Testis (tissue), 3 donors: Measurements from ENCODE around the gene TTBK2. TPM values are rescaled to one million over a fixed set of nuclear protein-coding genes. Genes with fewer than 3 reads are reported as not detected.

Experiments
- DNase-seq: peaks from one replicate; pipeline ENCODE4 v3.0.0-alpha.2; 2019
- H3K27ac ChIP-seq, 2 donors: fragments of 200-600 bp; sonication (generic); one replicate each; pipeline ENCODE4 v1.5.1; 2019
- H3K27me3 ChIP-seq: fragments of 200-600 bp; sonication (generic); one replicate; pipeline ENCODE4 v1.5.1; 2019
- H3K36me3 ChIP-seq: fragments of 200-600 bp; sonication (generic); one replicate; pipeline ENCODE4 v1.5.1; 2017; ENCODE audit warnings: low read depth; ENCODE audit errors: missing control alignments
- H3K4me1 ChIP-seq: fragments of 200-600 bp; sonication (generic); one replicate; pipeline ENCODE4 v1.5.1; 2019
- H3K4me3 ChIP-seq, 2 donors: fragments of 200-600 bp; sonication (generic); one replicate each; pipeline ENCODE4 v1.5.1; 2017 to 2019
- H3K9me3 ChIP-seq: fragments of 200-600 bp; sonication (generic); one replicate; pipeline ENCODE4 v1.5.1; 2017
- POLR2A ChIP-seq: fragments of 450-650 bp; IDR thresholded peaks from one replicate; pipeline ENCODE4 v1.6.1; 2017; ENCODE audit warnings: antibody characterized with exemption, mild to moderate bottlenecking, moderate library complexity
- WGBS, 2 donors: methylation state at CpG; one replicate each; pipeline ENCODE4 v1.1.5; 2018; 5-methylcytosine and 5-hydroxymethylcytosine counted together
- intact Hi-C: fragments of 100-400 bp; cut with DNase I; formaldehyde crosslinking; loops from one replicate; pipeline ENCODE4 v1.15.1; 2023; ENCODE audit warnings: low total_unique reads
- polyA plus RNA-seq: library from polyadenylated mRNA; stranded (reverse); fragments of 350-450 nt; fragmentation: Illumina TruSeq; extraction: RNeasy Lipid Tissue Mini Kit (QIAGEN cat#74804); gene quantifications from one replicate; pipeline ENCODE4 v1.2.3, GENCODE V29; 2014; ENCODE audit warnings: low read depth, low replicate concordance; ENCODE audit not compliant: insufficient read depth
- total RNA-seq, 2 donors: library from RNA; depleted of rRNA; stranded (reverse); fragments of >200 nt; gene quantifications; one replicate each; pipeline ENCODE4 v1.2.3, GENCODE V29; 2016
- TF ChIP-seq, protein P1 (sequence below), 3 experiments: fragments of 450-650 bp in 2 of 3; fragments of 200-600 bp in 1 of 3; sonication (generic) in 1 of 3; IDR thresholded peaks; one replicate each; pipeline ENCODE4 v1.5.1; 2016 to 2019; ENCODE audit warnings: antibody characterized with exemption in 3 of 3, mild to moderate bottlenecking in 2 of 3, moderate library complexity in 1 of 3

Gene TTBK2
- total and polyA plus RNA-seq, 3 donors from 2014 or later: 37.0 to 80.8 (median 53.7) TPM

DNA sequence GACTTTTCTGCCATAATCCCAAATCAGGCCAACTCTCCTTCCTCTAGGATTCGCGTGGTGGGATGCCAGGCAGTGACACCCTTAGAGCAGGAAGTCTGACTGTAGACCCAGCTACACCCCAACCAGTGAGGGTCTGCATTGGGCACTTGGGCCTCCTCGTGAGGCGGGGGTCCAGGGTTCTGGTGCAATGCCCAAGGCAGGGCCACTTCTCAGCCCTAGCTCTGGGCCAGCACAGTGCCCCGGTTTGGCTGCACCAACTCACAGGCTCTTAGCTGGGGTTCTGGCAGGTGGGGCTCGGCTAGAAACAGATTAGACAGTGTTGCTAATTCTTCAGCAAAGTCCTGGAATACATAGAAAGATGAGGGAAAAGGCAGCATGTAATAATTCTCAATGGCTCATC lies 196.3 kb downstream of the TTBK2 start:
- Histone ChIP-seq H3K4me1 (peaks cover 8% of the 10 kb centered on the region), H3K9me3 (no peaks in the 10 kb centered on the region), H3K27ac (no peak overlapping the region), H3K4me3 (no peak overlapping the region), H3K36me3 (no peaks in the 10 kb centered on the region), H3K27me3 (no peaks in the 10 kb centered on the region)
- no peak for DNase-seq
- intact Hi-C loops: no loop called here
- 83 to 90% methylated on average over 4 to 6 of the region's 6 CpGs for WGBS, 2 donors
- TF ChIP-seq, protein P1, sequence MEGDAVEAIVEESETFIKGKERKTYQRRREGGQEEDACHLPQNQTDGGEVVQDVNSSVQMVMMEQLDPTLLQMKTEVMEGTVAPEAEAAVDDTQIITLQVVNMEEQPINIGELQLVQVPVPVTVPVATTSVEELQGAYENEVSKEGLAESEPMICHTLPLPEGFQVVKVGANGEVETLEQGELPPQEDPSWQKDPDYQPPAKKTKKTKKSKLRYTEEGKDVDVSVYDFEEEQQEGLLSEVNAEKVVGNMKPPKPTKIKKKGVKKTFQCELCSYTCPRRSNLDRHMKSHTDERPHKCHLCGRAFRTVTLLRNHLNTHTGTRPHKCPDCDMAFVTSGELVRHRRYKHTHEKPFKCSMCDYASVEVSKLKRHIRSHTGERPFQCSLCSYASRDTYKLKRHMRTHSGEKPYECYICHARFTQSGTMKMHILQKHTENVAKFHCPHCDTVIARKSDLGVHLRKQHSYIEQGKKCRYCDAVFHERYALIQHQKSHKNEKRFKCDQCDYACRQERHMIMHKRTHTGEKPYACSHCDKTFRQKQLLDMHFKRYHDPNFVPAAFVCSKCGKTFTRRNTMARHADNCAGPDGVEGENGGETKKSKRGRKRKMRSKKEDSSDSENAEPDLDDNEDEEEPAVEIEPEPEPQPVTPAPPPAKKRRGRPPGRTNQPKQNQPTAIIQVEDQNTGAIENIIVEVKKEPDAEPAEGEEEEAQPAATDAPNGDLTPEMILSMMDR (IDR thresholded peaks at IDR 0.05): no peak
- TF ChIP-seq POLR2A: no peak

DNA sequence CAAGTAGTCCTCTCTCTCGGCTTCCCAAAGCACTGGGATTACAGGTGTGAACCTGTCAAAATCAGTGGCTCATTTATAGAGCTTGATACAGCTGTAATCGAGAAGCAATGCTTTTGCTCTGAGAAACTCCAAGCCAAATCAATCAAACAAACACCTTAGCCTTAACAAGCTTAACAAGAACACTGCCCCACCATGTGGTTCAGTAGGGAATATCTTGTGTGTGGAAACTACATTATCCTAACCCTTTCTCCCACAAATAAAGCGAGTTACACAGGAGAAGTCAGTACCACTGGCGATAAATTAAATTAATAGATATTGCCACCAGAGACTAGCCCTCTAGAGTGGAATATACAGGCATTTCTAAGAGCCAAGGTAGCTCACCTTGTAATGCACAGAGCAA lies 197.5 kb downstream of the TTBK2 start:
- H3K27me3 ChIP-seq: no peaks in the 10 kb centered on the region
- no peaks in the 10 kb centered on the region for H3K36me3 ChIP-seq
- intact Hi-C loops: no loop called here
- TF ChIP-seq, protein P1 (IDR thresholded peaks at IDR 0.05): no peak
- TF ChIP-seq POLR2A: no peak
- H3K9me3 ChIP-seq: no peaks in the 10 kb centered on the region
- WGBS, 2 donors: 83 to 85% methylated on average over 4 of the region's 4 CpGs
- no peak for DNase-seq
- H3K4me3 ChIP-seq: no peak overlapping the region
- peaks cover 8% of the 10 kb centered on the region for H3K4me1 ChIP-seq
- H3K27ac ChIP-seq: no peak overlapping the region

DNA sequence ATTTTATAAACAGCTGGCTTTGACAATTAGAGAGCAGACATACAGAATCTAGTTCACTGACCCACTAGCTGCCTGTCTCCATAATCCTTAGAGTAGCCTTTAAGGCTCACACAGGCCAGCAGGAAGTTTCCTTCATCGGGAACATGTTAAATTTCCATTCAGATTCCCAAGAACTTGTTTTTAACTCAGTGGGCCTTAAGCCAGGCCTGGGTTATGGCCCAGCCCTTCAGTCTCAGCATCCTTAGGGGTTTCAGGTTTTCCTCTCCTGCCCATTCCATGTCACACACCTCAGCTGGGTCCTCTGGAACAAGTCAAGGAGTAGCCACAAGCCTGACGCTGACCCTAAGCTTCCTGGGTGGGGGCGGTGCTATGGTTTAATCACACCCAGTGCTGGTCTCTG lies 198.7 kb downstream of the TTBK2 start:
- intact Hi-C loops: no loop called here
- WGBS, 2 donors: 64 to 76% methylated on average over 3 of the region's 3 CpGs
- H3K9me3 ChIP-seq: no peaks in the 10 kb centered on the region
- H3K27me3 ChIP-seq: no peaks in the 10 kb centered on the region
- peak overlapping the region in 1 of 2 donors; percentile 33 for H3K27ac ChIP-seq
- no peaks in the 10 kb centered on the region for H3K36me3 ChIP-seq
- no peak overlapping the region for H3K4me3 ChIP-seq
- no peak for TF ChIP-seq POLR2A
- TF ChIP-seq, protein P1 (IDR thresholded peaks at IDR 0.05): no peak
- DNase-seq: no peak
- peaks cover 8% of the 10 kb centered on the region for H3K4me1 ChIP-seq

GRCh38 chr15:42721016-42721415 lies 199.6 kb downstream of the TTBK2 start:
- no peaks in the 10 kb centered on the region for H3K36me3 ChIP-seq
- no peak overlapping the region for H3K27ac ChIP-seq
- no peak for TF ChIP-seq POLR2A
- TF ChIP-seq, protein P1 (IDR thresholded peaks at IDR 0.05): no peak
- H3K27me3 ChIP-seq: no peaks in the 10 kb centered on the region
- intact Hi-C loops: no loop called here
- no peaks in the 10 kb centered on the region for H3K9me3 ChIP-seq
- H3K4me1 ChIP-seq: peaks cover 8% of the 10 kb centered on the region
- no peak overlapping the region for H3K4me3 ChIP-seq
- DNase-seq: no peak
- WGBS, 2 donors: 89 to 94% methylated on average over 6 of the region's 6 CpGs

DNA sequence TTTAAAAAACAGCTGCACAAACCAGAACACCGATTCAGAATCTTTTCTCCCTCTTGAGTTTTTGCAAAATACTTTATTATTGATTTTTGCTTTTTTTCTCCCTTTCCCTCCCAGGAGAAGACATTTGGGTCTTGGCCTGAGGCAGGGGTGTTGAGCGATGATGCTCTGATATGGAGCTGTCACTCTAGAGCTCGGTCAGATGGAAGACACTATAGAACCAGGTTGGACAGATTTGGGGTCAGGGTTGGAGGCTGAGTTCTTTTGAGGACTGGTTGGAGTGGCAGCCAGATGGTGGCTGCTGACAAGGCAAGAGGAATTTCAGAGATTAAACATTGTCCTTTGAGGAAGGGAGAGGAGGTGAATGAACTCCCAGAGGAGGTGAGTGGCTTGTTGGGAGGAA lies 200.5 kb downstream of the TTBK2 start:
- TF ChIP-seq, protein P1 (IDR thresholded peaks at IDR 0.05): no peak
- no peak for TF ChIP-seq POLR2A
- Histone ChIP-seq H3K27me3 (no peaks in the 10 kb centered on the region), H3K27ac (no peak overlapping the region), H3K4me1 (peaks cover 5% of the 10 kb centered on the region), H3K36me3 (no peaks in the 10 kb centered on the region), H3K4me3 (no peak overlapping the region), H3K9me3 (no peaks in the 10 kb centered on the region)
- no peak for DNase-seq
- 86 to 88% methylated on average over 3 of the region's 3 CpGs for WGBS, 2 donors
- intact Hi-C loops: no loop called here
